RWPE1 (cell line): ENCODE data around the gene MMD2.
"Not testable (repeated sequence)": the region's sequence is repeated elsewhere in the genome, so short reads cannot be mapped to it uniquely, and the experiment has no call there.

ENCODE experiments used
- CTCF ChIA-PET: fragments of 350-600 bp; sonication (Branson Sonifier 250); formaldehyde crosslinking; extraction: SDS; loops from one replicate; lab custom pipeline; 2021; lab: Yijun Ruan, JAX
- POLR2A ChIA-PET: fragments of 400-600 bp; formaldehyde crosslinking; extraction: SDS; loops from one replicate; lab custom pipeline; 2020; ENCODE audit warnings: antibody characterized with exemption; ENCODE audit not compliant: low non-redundant PET; lab: Yijun Ruan, JAX
- DNase-seq: peaks from one replicate; pipeline ENCODE4 v3.0.0; 2012; ENCODE audit warnings: low spot score
- H3K27ac ChIP-seq: fragments of 450-650 bp; 2 replicates; pipeline ENCODE4 v1.5.1; 2017
- TF ChIP-seq, protein P1 (sequence below): fragments of 450-650 bp; conservative IDR thresholded peaks from 2 replicates; pipeline ENCODE4 v1.5.1; 2017; ENCODE audit warnings: low read depth, mild to moderate bottlenecking

Gene MMD2

DNA sequence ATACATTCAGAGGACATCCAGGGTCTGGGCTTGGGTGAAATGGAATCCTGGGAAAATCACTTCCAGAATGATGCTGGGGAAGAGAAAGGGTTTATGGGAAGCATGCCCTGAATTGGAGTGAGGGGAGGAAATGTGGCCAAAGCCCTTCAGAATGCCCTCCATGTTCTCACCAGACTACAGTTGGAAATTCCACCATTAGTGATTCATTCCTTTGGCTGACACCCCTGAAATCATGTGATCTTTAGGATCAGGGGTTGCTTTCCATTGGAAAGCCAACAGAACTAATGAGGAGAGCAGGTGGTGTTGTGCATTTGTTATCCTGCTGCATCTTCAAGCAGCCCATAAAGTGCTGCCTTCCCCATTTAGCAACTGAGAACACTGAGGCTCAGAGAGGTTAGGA lies 54.6 kb downstream of the MMD2 start:
- TF ChIP-seq, protein P1, sequence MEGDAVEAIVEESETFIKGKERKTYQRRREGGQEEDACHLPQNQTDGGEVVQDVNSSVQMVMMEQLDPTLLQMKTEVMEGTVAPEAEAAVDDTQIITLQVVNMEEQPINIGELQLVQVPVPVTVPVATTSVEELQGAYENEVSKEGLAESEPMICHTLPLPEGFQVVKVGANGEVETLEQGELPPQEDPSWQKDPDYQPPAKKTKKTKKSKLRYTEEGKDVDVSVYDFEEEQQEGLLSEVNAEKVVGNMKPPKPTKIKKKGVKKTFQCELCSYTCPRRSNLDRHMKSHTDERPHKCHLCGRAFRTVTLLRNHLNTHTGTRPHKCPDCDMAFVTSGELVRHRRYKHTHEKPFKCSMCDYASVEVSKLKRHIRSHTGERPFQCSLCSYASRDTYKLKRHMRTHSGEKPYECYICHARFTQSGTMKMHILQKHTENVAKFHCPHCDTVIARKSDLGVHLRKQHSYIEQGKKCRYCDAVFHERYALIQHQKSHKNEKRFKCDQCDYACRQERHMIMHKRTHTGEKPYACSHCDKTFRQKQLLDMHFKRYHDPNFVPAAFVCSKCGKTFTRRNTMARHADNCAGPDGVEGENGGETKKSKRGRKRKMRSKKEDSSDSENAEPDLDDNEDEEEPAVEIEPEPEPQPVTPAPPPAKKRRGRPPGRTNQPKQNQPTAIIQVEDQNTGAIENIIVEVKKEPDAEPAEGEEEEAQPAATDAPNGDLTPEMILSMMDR, result no peak
- no peak overlapping the region for H3K27ac ChIP-seq
- no peak for DNase-seq
- ChIA-PET POLR2A (no interaction called here), CTCF (no interaction called here)

DNA sequence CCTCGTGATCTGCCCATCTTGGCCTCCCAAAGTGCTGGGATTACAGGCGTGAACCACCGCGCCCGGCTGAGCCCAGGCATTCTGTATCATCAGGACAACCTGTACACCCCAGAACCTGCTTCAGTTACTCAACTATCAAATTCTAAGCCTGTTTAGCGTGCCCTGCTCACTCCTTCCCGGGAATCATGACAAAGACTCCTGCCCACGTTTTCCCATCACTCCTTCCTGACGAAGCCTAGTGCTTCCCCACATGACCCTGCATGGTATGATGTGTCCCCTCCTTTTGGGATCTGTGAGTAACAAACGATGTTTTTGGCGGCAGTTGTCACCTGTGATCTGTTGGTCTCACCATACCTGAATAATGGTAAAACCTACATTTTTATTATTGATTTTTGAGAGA lies 63.2 kb downstream of the MMD2 start:
- no peak for DNase-seq
- TF ChIP-seq, protein P1, result no peak
- POLR2A ChIA-PET, result no interaction called here
- CTCF ChIA-PET, result interaction anchor here (0.7 kb wide), 1 partner anchor 469 kb away, joined by 4 read pairs; no protein-coding TSS in a partner anchor
- H3K27ac ChIP-seq, result no peak overlapping the region

DNA sequence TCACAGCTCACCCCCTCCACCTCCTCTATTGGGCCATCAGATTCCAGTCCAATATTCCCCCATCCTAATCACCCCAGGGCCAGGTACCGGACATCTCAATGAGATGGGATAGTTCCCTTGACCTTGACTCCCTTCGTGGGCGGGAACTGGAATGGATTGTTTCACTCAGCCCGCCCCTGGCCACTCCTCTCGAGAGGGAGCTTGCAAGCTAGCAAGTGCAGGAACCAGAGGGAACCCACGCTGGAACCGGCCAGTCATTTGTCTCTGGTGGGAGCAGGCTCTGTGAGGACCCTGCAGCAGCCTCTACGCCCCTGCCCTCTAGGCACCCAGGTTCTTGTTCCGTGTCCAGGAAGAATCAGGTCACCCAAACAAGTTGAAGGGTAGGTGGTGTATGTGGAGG lies 64.5 kb downstream of the MMD2 start:
- CTCF ChIA-PET, result no interaction called here
- TF ChIP-seq, protein P1, result no peak

DNA sequence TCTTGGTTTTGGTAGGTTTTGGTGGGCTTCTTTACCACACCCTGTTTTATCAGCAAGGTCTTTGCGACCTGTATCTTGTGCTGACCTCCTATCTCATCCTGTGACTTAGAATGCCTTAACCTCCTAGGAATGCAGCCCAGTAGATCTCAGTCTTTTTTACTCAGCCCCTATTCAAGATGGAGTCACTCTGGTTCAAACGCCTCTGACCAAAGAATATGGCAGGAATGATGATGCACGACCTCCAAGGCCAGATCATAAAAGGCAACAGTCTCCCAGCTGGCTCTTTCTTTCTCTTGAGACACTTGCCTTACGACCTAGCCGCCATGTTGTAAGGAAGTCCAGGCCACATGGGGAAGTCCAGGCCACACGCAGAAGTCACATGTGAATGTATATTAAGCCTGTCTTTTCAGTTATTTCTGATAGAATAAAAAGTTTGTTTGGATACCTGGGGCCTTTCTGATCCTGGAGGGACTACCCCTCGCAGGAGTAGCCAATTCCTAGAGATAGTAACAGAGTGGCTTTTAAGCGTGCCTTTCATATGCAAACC lies 65.0 kb downstream of the MMD2 start:
- TF ChIP-seq, protein P1, result no peak
- ChIA-PET CTCF (no interaction called here), POLR2A (no interaction called here)
- no peak overlapping the region for H3K27ac ChIP-seq
- DNase-seq, result no peak

More for the DNA sequence above, 64.5 kb downstream of the MMD2 start:
- POLR2A ChIA-PET, result no interaction called here
- no peak for DNase-seq
- H3K27ac ChIP-seq, result no peak overlapping the region

DNA sequence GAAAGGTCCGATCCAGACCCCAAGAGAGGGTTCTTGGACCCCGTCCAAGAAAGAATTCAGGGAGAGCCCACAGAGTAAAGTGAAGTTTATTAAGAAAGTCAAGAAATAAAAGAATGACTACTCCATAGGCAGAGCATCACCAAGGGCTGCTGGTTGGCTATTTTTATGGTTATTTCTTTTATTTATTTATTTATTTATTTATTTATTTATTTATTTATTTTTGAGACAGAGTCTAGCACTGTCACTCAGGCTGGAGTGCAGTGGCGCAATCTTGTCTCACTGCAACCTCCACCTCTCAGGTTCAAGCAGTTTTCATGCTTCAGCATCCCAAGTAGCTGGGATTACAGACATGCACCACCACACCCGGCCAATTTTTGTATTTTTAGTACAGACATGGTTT lies 65.8 kb downstream of the MMD2 start:
- DNase-seq, H3K27ac ChIP-seq, POLR2A ChIA-PET: not testable (repeated sequence)
- CTCF ChIA-PET, result interaction anchor here (0.7 kb wide), 1 partner anchor 9 kb away, joined by 4 read pairs; no protein-coding TSS in a partner anchor

DNA sequence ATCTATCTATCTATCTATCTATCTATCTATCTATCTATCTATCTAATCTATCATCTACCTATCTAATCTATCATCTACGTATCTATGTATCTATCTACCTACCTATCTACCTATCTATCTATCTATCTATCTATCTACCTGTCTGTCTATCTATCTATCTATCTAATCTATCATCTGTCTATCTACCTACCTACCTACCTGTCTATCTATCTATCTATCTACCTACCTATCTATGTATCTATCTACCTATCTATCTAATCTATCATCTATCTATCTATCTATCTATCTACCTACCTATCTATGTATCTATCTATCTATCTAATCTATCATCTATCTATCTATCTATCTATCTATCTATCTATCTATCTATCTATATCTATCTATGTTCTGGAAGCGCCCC lies 67.5 kb downstream of the MMD2 start:
- POLR2A ChIA-PET, H3K27ac ChIP-seq, CTCF ChIA-PET, DNase-seq: not testable (repeated sequence)

DNA sequence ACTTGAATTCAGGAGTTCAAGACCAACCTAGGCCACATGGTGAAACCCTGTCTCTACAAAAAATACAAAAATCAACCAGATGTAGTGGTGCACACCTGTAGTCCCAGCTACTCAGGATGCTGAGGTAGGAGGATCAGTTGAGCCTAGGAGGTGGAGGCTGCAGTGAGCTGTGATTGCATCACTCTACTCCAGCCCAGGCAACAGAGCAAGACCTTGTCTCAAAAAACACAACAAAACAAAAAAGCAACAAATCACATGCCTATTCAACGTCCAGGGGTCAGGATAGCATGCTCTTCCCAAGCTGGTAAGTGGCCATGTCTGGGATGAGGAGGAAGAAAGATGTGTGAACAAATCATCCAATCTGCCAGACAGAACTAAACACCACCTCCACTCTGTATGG lies 69.3 kb downstream of the MMD2 start:
- TF ChIP-seq, protein P1, result no peak
- ChIA-PET CTCF (interaction anchor here (1.1 kb wide), 1 partner anchor 49 kb away, joined by 4 read pairs; no protein-coding TSS in a partner anchor), POLR2A (no interaction called here)
- DNase-seq, result no peak
- H3K27ac ChIP-seq, result no peak overlapping the region

DNA sequence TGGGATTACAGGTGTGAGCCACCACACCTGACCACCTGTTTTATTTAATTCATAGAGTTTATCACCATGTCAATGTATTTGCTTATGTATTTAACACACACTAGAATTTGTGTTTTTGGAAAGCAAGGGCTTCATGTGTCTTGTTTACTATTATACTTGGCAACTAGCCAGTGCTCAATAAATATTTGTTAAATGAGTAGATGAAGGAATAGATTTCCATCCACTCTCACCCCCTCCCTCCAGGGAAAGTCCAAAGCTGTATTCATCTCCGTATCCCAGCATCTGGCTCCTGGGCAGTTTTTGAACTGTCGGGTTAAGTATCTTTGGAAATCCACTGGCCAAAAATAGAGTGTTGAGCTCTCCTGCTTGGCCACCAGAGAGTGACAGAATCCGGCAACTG lies 70.8 kb downstream of the MMD2 start:
- H3K27ac ChIP-seq, result no peak overlapping the region
- TF ChIP-seq, protein P1, result no peak
- DNase-seq, result no peak
- POLR2A ChIA-PET, result no interaction called here
- CTCF ChIA-PET, result interaction anchor here (0.6 to 0.7 kb wide), 3 partner anchors 54 to 109 kb away, joined by 3 to 4 read pairs (median 4); no protein-coding TSS in a partner anchor
